ENCODE data around the gene ADGRF1. TPM values are rescaled to one million over a fixed set of nuclear protein-coding genes. Genes with fewer than 3 reads are reported as not detected.

The ADGRF1 gene
- 0.16 TPM in 1 of 5 replicates, not detected in the others for total RNA-seq (2022; extraction: Qiagen RNA extraction)

DNA sequence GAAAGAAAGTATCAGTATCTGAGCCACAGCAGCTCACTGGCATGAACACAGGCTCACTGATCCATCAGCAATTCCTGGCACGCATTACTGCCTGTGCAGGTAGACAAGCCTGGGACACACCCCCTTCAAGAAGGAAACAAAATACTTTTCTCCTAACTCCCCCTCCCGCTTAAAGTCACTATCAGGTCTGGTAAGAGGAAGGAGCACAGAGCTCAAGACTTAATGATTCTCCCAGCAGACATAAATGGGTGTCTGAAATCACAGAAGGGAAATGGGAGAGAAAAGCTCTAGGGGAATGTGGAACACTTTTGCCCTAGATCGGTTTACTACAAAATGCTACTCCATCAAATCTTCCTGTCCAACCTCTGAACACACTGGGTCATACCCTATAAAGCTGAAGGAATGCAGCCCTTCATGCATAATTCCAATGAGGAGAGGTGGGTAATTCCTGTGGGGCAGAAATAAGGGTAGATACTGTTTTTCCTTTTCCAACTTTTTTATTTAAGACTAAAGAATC, at the start of gene ADGRF1:
ADGRF1 (minus strand) TSS at position 58 of the 517 bp plus-strand sequence. CDS start 13,271 bp downstream, outside the sequence.

Other genes starting within 250 kb of the ADGRF1 start
- not detected in 5 replicates for gene MEP1A, start 248.9 kb downstream of the ADGRF1 start, total RNA-seq (2022; extraction: Qiagen RNA extraction)
- gene ADGRF5, start 120.4 kb downstream of the ADGRF1 start, total RNA-seq (2022; extraction: Qiagen RNA extraction), result not detected in 5 replicates

Measured in A549 treated with CORT108297 at 1 μM for 4 hours (cell line).